Tibial nerve (tissue), 4 donors: ENCODE measurements around the gene DNAJC7. TPM values are rescaled to one million over a fixed set of nuclear protein-coding genes. Genes with fewer than 3 reads are reported as not detected.
A peak's percentile ranks its signal among the peaks of the same experiment; 100 is the strongest.

ENCODE experiments used
- DNase-seq, 2 donors: peaks; one replicate each; pipeline ENCODE4 v3.0.0-alpha.2; 2019; ENCODE audit warnings: low spot score in 2 of 2
- H3K27ac ChIP-seq, 4 donors: fragments of 200-600 bp; sonication (generic) in 3 of 4; one replicate each; pipeline ENCODE4 v1.5.1; 2017 to 2019; ENCODE audit warnings: mild to moderate bottlenecking in 1 of 4
- H3K27me3 ChIP-seq, 2 donors: fragments of 200-600 bp; sonication (generic) in 1 of 2; one replicate each; pipeline versions ENCODE4 v1.5.1 to v1.6.0; 2017 to 2019
- H3K36me3 ChIP-seq, 3 donors: fragments of 200-600 bp; sonication (generic); one replicate each; pipeline ENCODE4 v1.5.1; 2018 to 2019
- H3K4me1 ChIP-seq, 4 donors: fragments of 200-600 bp; sonication (generic) in 3 of 4; one replicate each; pipeline ENCODE4 v1.5.1; 2017 to 2019
- H3K4me3 ChIP-seq, 4 donors: fragments of 200-600 bp; sonication (generic) in 3 of 4; one replicate each; pipeline ENCODE4 v1.5.1; 2017 to 2019; ENCODE audit warnings: mild to moderate bottlenecking in 1 of 4, moderate library complexity in 1 of 4
- H3K9me3 ChIP-seq, 4 donors: fragments of 200-600 bp; sonication (generic) in 3 of 4; one replicate each; pipeline ENCODE4 v1.5.1; 2017 to 2019
- CTCF ChIP-seq, 5 experiments: fragments of 200-600 bp in 3 of 5; fragments of 450-650 bp in 2 of 5; sonication (generic) in 3 of 5; IDR thresholded peaks; one replicate each; pipeline ENCODE4 v1.5.1; 2016 to 2019; ENCODE audit warnings: antibody characterized with exemption in 5 of 5, mild to moderate bottlenecking in 3 of 5, moderate library complexity in 2 of 5
- EP300 ChIP-seq, 2 donors: sonication (generic); formaldehyde crosslinking; IDR thresholded peaks; one replicate each; pipeline ENCODE4 v1.6.1; 2017; ENCODE audit warnings: antibody characterized with exemption in 2 of 2, mild to moderate bottlenecking in 1 of 2
- POLR2A ChIP-seq, 2 donors: fragments of 450-650 bp; IDR thresholded peaks; one replicate each; pipeline ENCODE4 v1.6.1; 2017; ENCODE audit warnings: antibody characterized with exemption in 2 of 2, mild to moderate bottlenecking in 2 of 2, moderate library complexity in 2 of 2
- WGBS, 2 donors: methylation state at CpG; one replicate each; pipeline ENCODE4 v1.1.5; 2018; 5-methylcytosine and 5-hydroxymethylcytosine counted together
- total RNA-seq, 4 donors: library from RNA; depleted of rRNA; stranded (reverse); fragments of >200 nt; gene quantifications; one replicate each; pipeline ENCODE4 v1.1.0, GENCODE V29; 2016

The DNAJC7 gene
- total RNA-seq, 4 donors from 2014 or later = 56.6 to 90.2 (median 71.8) TPM

GRCh38 chr17:41992576-41992975 lies 24.7 kb downstream of the DNAJC7 start:
- peaks cover 3 to 100% (median 34%) of the 10 kb centered on the region in 3 donors for H3K36me3 ChIP-seq
- H3K27me3 ChIP-seq = no peaks in the 10 kb centered on the region
- H3K27ac ChIP-seq = peak overlapping the region; percentile 32 to 83 (median 62)
- no peak overlapping the region for H3K4me3 ChIP-seq
- DNase-seq = no peak
- 19 to 26% methylated on average over 3 of the region's 3 CpGs for WGBS, 2 donors
- no peaks in the 10 kb centered on the region for H3K9me3 ChIP-seq
- TF ChIP-seq POLR2A (IDR thresholded peaks at IDR 0.05) (peak in 1 of 2 donors; percentile 8), CTCF (IDR thresholded peaks at IDR 0.05) (no peak), EP300 (IDR thresholded peaks at IDR 0.05) (peak in 1 of 2 donors; percentile 8)
- peaks cover 0 to 14% (median 8%) of the 10 kb centered on the region in 4 donors for H3K4me1 ChIP-seq

GRCh38 chr17:41989702-41990419 lies 27.4 kb downstream of the DNAJC7 start:
- Histone ChIP-seq H3K9me3 (no peaks in the 10 kb centered on the region), H3K4me1 (peaks cover 0 to 14% (median 5%) of the 10 kb centered on the region in 4 donors), H3K27me3 (no peaks in the 10 kb centered on the region), H3K36me3 (peaks cover 0 to 100% (median 38%) of the 10 kb centered on the region in 3 donors), H3K27ac (peak overlapping the region in 1 of 4 donors; percentile 11), H3K4me3 (no peak overlapping the region)
- WGBS, 2 donors = 84 to 88% methylated on average over 5 of the region's 5 CpGs
- TF ChIP-seq EP300 (IDR thresholded peaks at IDR 0.05) = no peak
- TF ChIP-seq CTCF (IDR thresholded peaks at IDR 0.05) = no peak
- no peak for TF ChIP-seq POLR2A (IDR thresholded peaks at IDR 0.05)
- DNase-seq = no peak

GRCh38 chr17:41988418-41988817 lies 28.8 kb downstream of the DNAJC7 start:
- Histone ChIP-seq H3K9me3 (no peaks in the 10 kb centered on the region), H3K27me3 (no peaks in the 10 kb centered on the region), H3K27ac (no peak overlapping the region), H3K4me3 (no peak overlapping the region), H3K36me3 (peaks cover 0 to 100% (median 31%) of the 10 kb centered on the region in 3 donors), H3K4me1 (peaks cover 0 to 14% (median 4%) of the 10 kb centered on the region in 4 donors)
- TF ChIP-seq EP300 (IDR thresholded peaks at IDR 0.05) (no peak), CTCF (IDR thresholded peaks at IDR 0.05) (no peak), POLR2A (IDR thresholded peaks at IDR 0.05) (no peak)
- DNase-seq = no peak
- 95 to 98% methylated on average over 2 of the region's 2 CpGs for WGBS, 2 donors

GRCh38 chr17:41987642-41988041 lies 29.6 kb downstream of the DNAJC7 start:
- no peaks in the 10 kb centered on the region for H3K27me3 ChIP-seq
- no peak for DNase-seq
- no peak overlapping the region for H3K4me3 ChIP-seq
- no peak overlapping the region for H3K27ac ChIP-seq
- 66 to 69% methylated on average over 3 of the region's 3 CpGs for WGBS, 2 donors
- no peaks in the 10 kb centered on the region for H3K9me3 ChIP-seq
- H3K4me1 ChIP-seq = peaks cover 0 to 11% (median 2%) of the 10 kb centered on the region in 4 donors
- H3K36me3 ChIP-seq = peaks cover 0 to 100% (median 25%) of the 10 kb centered on the region in 3 donors
- no peak for TF ChIP-seq POLR2A (IDR thresholded peaks at IDR 0.05)
- TF ChIP-seq CTCF (IDR thresholded peaks at IDR 0.05) = no peak
- TF ChIP-seq EP300 (IDR thresholded peaks at IDR 0.05) = no peak

GRCh38 chr17:41986634-41987033 lies 30.6 kb downstream of the DNAJC7 start:
- Histone ChIP-seq H3K27ac (no peak overlapping the region), H3K4me1 (peaks cover 0 to under 1% (median 0%) of the 10 kb centered on the region in 4 donors), H3K36me3 (peaks cover 2 to 100% (median 33%) of the 10 kb centered on the region in 3 donors), H3K9me3 (no peaks in the 10 kb centered on the region), H3K4me3 (no peak overlapping the region), H3K27me3 (no peaks in the 10 kb centered on the region)
- TF ChIP-seq POLR2A (IDR thresholded peaks at IDR 0.05) (no peak), EP300 (IDR thresholded peaks at IDR 0.05) (no peak), CTCF (IDR thresholded peaks at IDR 0.05) (no peak)
- 94 to 97% methylated on average over 1 of the region's 1 CpG for WGBS, 2 donors
- DNase-seq = no peak
